C4-2B (cell line): Measurements from ENCODE around the gene GRK5.

Experiments
- ZFX ChIP-seq: fragments of 450-650 bp; IDR thresholded peaks from 2 replicates; pipeline ENCODE4 v1.6.1; 2017
- TF ChIP-seq, protein P1 (sequence below): fragments of 450-650 bp; conservative IDR thresholded peaks from 2 replicates; pipeline ENCODE4 v1.5.1; 2017; ENCODE audit warnings: mild to moderate bottlenecking

- TF ChIP-seq, protein P1, sequence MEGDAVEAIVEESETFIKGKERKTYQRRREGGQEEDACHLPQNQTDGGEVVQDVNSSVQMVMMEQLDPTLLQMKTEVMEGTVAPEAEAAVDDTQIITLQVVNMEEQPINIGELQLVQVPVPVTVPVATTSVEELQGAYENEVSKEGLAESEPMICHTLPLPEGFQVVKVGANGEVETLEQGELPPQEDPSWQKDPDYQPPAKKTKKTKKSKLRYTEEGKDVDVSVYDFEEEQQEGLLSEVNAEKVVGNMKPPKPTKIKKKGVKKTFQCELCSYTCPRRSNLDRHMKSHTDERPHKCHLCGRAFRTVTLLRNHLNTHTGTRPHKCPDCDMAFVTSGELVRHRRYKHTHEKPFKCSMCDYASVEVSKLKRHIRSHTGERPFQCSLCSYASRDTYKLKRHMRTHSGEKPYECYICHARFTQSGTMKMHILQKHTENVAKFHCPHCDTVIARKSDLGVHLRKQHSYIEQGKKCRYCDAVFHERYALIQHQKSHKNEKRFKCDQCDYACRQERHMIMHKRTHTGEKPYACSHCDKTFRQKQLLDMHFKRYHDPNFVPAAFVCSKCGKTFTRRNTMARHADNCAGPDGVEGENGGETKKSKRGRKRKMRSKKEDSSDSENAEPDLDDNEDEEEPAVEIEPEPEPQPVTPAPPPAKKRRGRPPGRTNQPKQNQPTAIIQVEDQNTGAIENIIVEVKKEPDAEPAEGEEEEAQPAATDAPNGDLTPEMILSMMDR = no peak
- no peak for TF ChIP-seq ZFX
These were observed 291.7 kb downstream of the GRK5 start for GRCh38 chr10:119498889-119499676.
